Fibroblast of pulmonary artery (primary cell): ENCODE measurements around the gene MROH7.

Experiments
- DNase-seq: peaks from one replicate; pipeline ENCODE4 v3.0.0-alpha.2; 2010; ENCODE audit warnings: low read depth
- H3K4me3 ChIP-seq: replicated peaks from 2 replicates; pipeline ENCODE4 v1.5.1; 2011; ENCODE audit warnings: low read depth, mild to moderate bottlenecking, control low read depth, low read length, moderate library complexity
- CTCF ChIP-seq: IDR thresholded peaks from 2 replicates; pipeline ENCODE4 v1.5.1; 2011; ENCODE audit warnings: mild to moderate bottlenecking, control low read depth, low read length, inconsistent platforms; ENCODE audit errors: missing control alignments

Gene MROH7

GRCh38 chr1:54599211-54599823 is 42.3 kb upstream of the MROH7 start:
- no peak for DNase-seq
- TF ChIP-seq CTCF: no peak
- H3K4me3 ChIP-seq: no peak overlapping the region

GRCh38 chr1:54600947-54601721 is 40.5 kb upstream of the MROH7 start:
- no peak for DNase-seq
- no peak overlapping the region for H3K4me3 ChIP-seq
- TF ChIP-seq CTCF: no peak

- TF ChIP-seq CTCF: no peak
- H3K4me3 ChIP-seq: no peak overlapping the region
- DNase-seq: no peak
Observed at GRCh38 chr1:54601730-54602129, 39.9 kb upstream of the MROH7 start.

GRCh38 chr1:54602554-54602953 is 39.0 kb upstream of the MROH7 start:
- no peak for DNase-seq
- TF ChIP-seq CTCF: no peak
- no peak overlapping the region for H3K4me3 ChIP-seq

- no peak overlapping the region for H3K4me3 ChIP-seq
- no peak for TF ChIP-seq CTCF
Observed at GRCh38 chr1:54603241-54603640, 38.3 kb upstream of the MROH7 start.

GRCh38 chr1:54604051-54604450 is 37.5 kb upstream of the MROH7 start:
- TF ChIP-seq CTCF: no peak
- no peak overlapping the region for H3K4me3 ChIP-seq
- DNase-seq: no peak

More at GRCh38 chr1:54603241-54603640, 38.3 kb upstream of the MROH7 start:
- DNase-seq: no peak
